B cell (primary cell): ENCODE data around the gene SPEG.

Experiments used
- CTCF ChIP-seq: fragments of 200-600 bp; IDR thresholded peaks from one replicate; pipeline ENCODE4 v1.8.0; 2022; ENCODE audit warnings: antibody characterized with exemption, mild to moderate bottlenecking
- EZH2 ChIP-seq: IDR thresholded peaks from 2 replicates; pipeline ENCODE4 v1.6.1; 2012; ENCODE audit warnings: borderline replicate concordance, low read depth, mild to moderate bottlenecking, moderate library complexity, low read length; ENCODE audit not compliant: insufficient read depth, poor library complexity, severe bottlenecking

GRCh38 chr2:219533930-219534661 lies 99.5 kb downstream of the SPEG start:
- TF ChIP-seq CTCF, result no peak
- TF ChIP-seq EZH2, result no peak
